Left lobe of liver (tissue), 2 donors: ENCODE results near the gene C2. TPM values are rescaled to one million over a fixed set of nuclear protein-coding genes. Genes with fewer than 3 reads are reported as not detected.
A peak's percentile ranks its signal among the peaks of the same experiment; 100 is the strongest.

ENCODE experiments used
- ATAC-seq: fragments of 200-7000 bp; cut with Tn5 transposase; one replicate; pipeline ENCODE4 v1.9.1; 2020; ENCODE audit warnings: mild to moderate bottlenecking, moderate library complexity
- DNase-seq: peaks from one replicate; pipeline ENCODE4 v3.0.0-alpha.2; 2020; ENCODE audit warnings: low spot score
- total RNA-seq: library from RNA; stranded (reverse); gene quantifications from one replicate; pipeline ENCODE4 v1.2.1, GENCODE V29; 2021
- donor health status: DM: no; HTN: no; CAD: no; lungs with moderate emphysema.
- donor health status: DM: no; HTN: yes; CAD: no.

Gene C2
- total RNA-seq, 1 donor from 2014 or later, result 451 TPM

GRCh38 chr6:31952890-31953289 is 25.4 kb downstream of the C2 start:
- no peak for DNase-seq

DNA sequence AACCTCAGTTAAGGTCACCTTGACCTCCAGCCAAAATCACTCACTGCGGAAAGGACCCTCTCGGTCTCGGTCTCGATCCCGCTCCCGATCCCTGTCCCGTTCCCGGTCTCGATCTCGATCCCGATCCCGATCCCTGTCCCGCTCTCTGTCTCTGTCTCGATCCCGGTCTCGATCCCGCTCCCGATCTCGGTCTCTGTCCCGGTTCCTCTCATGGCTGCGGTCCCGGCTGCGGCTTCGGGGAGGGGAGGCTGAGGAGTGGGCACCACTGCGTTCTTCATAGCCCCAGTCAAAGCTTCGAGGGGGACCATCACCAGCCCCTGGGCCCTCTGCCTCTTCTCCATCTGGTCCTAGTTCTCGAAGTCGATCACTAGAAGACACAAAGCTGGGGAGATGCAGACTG is 27.0 kb downstream of the C2 start:
- ATAC-seq (no peak), DNase-seq (no peak)

More at GRCh38 chr6:31952890-31953289, 25.4 kb downstream of the C2 start:
- ATAC-seq, result no peak

DNA sequence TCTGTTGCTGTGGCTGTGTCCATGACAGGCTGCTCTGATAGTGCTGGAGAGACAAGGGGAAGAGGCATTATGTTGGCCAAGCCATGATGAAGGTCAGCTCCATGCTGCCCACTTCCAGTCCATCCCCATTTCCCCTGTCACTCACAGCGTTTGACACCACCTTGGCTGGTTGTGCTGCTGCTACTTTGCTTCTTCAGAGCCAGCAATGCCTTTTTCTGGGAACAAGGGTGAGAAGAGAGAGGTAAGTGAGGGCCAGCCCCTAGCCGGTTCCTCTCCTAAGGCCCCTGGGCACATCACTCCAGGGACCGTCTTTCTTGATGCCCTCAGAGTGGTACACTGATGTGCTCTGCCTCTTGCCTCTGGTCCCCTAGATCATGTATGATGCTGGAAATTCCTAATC is 29.3 kb downstream of the C2 start:
- ATAC-seq (no peak), DNase-seq (no peak)

- ATAC-seq, result peak; percentile 27
- DNase-seq, result no peak
These were observed 30.9 kb downstream of the C2 start for GRCh38 chr6:31958412-31958740.

- peak; percentile 99 for DNase-seq
- ATAC-seq, result peak; percentile 96
These were observed 31.5 kb downstream of the C2 start, which contains the start of the genes NELFE and SKIC2 for GRCh38 chr6:31958741-31959739. Gene NELFE, minus strand, starts transcription at chr6:31958971. Its CDS starts 525 bp downstream, at chr6:31958446. Gene SKIC2, plus strand, starts transcription at chr6:31959175. Its CDS starts 18 bp downstream, at chr6:31959193.

DNA sequence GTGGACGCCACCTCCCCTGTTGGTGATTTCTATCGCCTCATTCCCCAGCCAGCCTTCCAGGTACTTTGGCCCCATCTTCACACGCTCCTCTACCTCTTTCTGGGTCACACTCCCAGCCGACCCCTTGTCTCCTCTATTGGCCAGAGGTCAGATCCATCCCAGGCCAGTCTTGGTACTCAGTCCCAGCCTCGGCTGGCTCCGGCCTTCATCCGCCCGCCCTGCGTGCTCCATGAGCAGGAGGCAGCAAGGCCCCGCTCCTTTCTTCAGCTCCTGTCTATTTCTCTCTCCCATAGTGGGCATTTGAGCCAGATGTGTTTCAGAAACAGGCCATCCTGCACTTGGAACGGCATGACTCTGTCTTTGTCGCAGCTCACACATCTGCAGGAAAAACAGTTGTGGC is 34.1 kb downstream of the C2 start:
- no peak for ATAC-seq
- DNase-seq, result no peak

DNA sequence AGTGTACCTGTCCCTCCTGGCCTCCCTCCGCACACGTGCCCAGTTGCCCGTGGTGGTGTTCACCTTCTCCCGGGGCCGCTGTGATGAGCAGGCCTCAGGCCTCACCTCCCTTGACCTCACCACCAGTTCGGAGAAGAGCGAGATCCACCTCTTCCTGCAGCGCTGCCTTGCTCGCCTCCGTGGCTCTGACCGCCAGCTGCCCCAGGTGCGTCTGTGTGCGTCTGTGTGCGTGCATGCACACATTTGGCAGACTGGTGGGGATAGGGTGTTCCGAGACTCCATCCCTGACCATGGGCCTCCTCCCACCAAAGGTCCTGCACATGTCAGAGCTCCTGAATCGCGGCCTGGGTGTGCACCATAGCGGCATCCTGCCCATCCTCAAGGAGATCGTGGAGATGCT is 36.4 kb downstream of the C2 start:
- ATAC-seq (no peak), DNase-seq (no peak)

- DNase-seq, result peak; percentile 75
- ATAC-seq, result peak; percentile 88
These were observed 38.2 kb downstream of the C2 start for GRCh38 chr6:31965700-31966099.

GRCh38 chr6:31966506-31966905 is 39.0 kb downstream of the C2 start:
- ATAC-seq, result no peak
- no peak for DNase-seq

GRCh38 chr6:31966997-31967925 is 39.7 kb downstream of the C2 start:
- ATAC-seq, result no peak
- DNase-seq, result no peak

DNA sequence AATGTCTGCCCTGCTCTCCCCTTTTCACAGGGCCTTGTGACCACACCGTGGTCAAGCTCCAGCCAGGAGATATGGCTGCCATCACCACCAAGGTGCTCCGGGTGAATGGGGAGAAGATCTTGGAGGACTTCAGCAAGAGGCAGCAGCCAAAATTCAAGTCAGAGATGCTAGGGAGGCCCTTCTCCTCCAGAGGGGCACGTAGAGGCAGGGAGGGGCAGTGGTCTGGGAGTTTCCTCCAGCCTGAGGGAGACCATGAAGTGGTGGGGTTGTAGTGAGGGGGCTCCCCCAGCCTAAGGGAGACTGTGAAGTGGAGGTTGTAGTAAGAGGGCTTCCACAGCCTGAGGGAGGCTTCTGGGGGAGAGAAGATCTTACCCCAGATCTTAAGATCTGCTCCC is 40.4 kb downstream of the C2 start:
- ATAC-seq (no peak), DNase-seq (no peak)

- DNase-seq (no peak), ATAC-seq (no peak)
These were observed 40.8 kb downstream of the C2 start for GRCh38 chr6:31968326-31968725.

DNA sequence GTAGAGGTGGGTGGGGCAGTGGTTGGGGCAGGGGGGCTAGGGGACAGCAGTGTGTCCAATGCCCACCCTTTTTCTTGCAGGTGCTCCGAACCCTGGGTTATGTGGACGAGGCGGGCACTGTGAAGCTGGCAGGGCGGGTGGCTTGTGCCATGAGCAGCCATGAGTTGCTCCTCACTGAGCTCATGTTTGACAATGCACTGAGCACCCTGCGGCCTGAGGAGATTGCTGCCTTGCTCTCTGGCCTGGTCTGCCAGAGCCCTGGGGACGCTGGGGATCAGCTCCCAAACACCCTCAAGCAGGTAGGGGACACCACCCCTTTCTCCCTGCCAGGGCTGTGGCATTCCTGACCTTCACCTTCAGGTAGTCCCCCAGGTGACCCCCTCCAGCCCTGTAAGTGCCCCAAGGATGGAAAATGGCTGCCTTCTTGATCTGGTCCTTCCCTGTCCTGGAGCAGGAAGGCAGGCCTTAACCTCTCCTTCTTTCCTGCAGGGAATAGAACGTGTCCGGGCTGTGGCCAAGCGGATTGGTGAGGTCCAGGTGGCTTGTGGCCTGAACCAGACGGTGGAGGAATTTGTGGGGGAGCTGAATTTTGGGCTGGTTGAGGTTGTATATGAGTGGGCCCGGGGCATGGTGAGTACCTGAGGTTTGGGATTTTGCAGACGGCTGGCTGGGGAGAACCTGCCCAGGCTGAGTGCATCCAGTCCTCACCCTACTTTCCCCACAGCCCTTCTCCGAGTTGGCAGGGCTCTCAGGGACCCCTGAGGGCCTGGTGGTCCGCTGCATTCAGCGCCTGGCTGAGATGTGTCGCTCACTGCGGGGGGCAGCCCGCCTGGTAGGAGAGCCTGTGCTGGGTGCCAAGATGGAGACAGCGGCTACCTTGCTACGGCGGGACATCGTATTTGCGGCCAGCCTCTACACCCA is 41.5 kb downstream of the C2 start:
- ATAC-seq (no peak), DNase-seq (no peak)

DNA sequence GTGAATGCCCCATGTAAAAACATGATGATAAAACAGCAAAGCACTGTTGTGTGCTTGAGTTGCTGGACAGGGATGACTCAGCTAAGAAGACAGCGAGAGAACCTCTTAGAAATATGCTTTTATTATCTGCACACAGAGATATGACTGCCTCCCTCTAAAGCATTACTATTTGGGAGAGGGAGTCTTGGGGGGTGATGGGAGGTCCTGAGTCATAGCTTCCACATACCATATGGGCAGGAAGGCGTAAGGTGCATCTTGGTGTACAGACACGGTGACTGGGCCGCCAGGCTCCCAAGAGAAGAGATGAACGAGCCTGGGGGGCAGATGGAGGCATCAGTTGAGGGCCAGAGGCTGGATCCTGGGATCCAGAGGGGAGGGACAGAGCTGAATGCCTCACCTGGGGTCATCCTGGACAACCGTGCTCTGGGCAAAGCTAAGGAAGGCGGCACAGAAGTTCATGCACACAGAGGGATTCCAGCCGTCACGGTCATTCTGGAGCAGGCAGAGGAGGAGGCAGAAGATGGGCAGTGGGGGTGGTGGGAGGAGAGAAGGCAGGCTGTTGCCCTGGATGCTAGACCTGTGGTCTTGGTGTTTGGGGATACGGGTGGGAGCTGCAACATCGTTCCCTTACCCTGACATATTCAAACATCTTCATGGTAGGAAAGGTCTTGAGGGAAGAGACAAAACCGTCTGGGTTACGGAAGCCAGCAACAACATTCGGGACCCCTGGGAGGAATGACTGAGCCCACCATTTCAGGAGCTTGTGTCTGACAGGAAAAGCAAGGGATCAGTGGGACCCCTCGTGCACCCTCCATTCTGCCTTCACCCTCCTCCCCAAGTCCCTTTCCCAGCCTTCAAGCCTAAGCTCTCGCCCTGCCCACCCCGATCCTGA is 42.4 kb downstream of the C2 start:
- DNase-seq, result no peak
- no peak for ATAC-seq

DNA sequence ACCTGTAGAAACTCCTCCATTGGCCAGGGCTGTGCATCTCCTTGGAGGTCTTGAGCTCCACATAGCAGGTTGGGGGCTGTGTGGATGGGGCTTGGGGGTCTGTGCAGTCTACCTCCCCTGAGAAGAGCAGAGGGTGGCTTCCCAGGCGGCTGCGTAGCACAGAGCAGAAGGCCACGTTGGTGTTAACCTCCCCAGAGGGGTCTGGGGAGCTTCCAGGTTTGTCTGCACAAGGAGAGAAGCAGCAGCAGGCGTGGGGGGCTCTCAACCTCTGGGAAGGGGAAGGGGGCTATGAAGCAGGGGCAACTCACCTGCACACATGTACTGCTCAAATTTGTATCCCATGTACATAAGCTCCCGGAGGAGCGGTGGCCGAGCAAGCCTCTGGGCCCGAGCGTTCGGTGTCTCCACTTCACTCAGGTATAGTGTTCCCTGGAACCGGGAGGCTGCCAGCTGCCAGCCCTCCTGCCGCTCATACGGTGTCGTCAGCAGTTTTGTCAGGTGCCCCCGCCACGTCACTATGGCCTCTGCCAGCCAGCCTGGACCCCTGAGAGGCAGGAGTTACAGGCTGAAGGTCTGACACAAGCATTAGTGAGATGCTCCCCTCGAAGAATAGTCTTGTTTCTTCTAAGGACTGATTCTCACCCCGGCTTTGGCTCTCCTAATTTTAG is 43.2 kb downstream of the C2 start:
- DNase-seq (peak; percentile 67), ATAC-seq (peak; percentile 44)

GRCh38 chr6:31971279-31971992 is 43.9 kb downstream of the C2 start:
- ATAC-seq (peak; percentile 8), DNase-seq (no peak)

- ATAC-seq (peak; percentile 81), DNase-seq (peak; percentile 95)
These were observed 44.6 kb downstream of the C2 start, which contains the start of gene DXO for GRCh38 chr6:31971993-31972708. Gene DXO, minus strand, starts transcription at chr6:31972138. Its CDS starts 463 bp downstream, at chr6:31971675.
